HL-60 (cell line): ENCODE results near the gene ANAPC4.
"Not testable (repeated sequence)": the region's sequence is repeated elsewhere in the genome, so short reads cannot be mapped to it uniquely, and the experiment has no call there.

ENCODE experiments used
- DNase-seq, 2 experiments: peaks; one replicate each; pipeline ENCODE4 v3.0.0-alpha.2; 2010 to 2020; ENCODE audit warnings: low read depth in 1 of 2, low spot score in 1 of 2
- H3K27ac ChIP-seq: fragments of 250-450 bp; sonication (Bioruptor Pico); replicated peaks from 2 replicates; pipeline ENCODE4 v1.5.1; 2020; ENCODE audit warnings: mild to moderate bottlenecking, moderate library complexity
- H3K27me3 ChIP-seq: fragments of 250-450 bp; sonication (Bioruptor Pico); 2 replicates; pipeline ENCODE4 v1.5.1; 2021; ENCODE audit warnings: mild to moderate bottlenecking, moderate library complexity; ENCODE audit not compliant: insufficient read depth, poor library complexity, severe bottlenecking
- H3K4me3 ChIP-seq: replicated peaks from 2 replicates; pipeline ENCODE4 v1.5.1; 2011; ENCODE audit warnings: mild to moderate bottlenecking, control low read depth, low read length; ENCODE audit not compliant: insufficient read depth
- CTCF ChIP-seq: IDR thresholded peaks from one replicate; pipeline ENCODE4 v1.5.1; 2011; ENCODE audit warnings: low read length, control low read depth, inconsistent platforms; ENCODE audit not compliant: insufficient read depth
- GABPA ChIP-seq: IDR thresholded peaks from 2 replicates; pipeline ENCODE4 v1.6.1; 2012; ENCODE audit warnings: low read depth
- POLR2AphosphoS5 ChIP-seq: IDR thresholded peaks from 2 replicates; pipeline ENCODE4 v1.6.1; 2012; ENCODE audit warnings: low read depth
- REST ChIP-seq: IDR thresholded peaks from 2 replicates; pipeline ENCODE4 v1.6.1; 2012; ENCODE audit warnings: low read depth; ENCODE audit not compliant: insufficient replicate concordance
- SPI1 ChIP-seq: IDR thresholded peaks from 2 replicates; pipeline ENCODE4 v1.6.1; 2012; ENCODE audit warnings: low read depth, mild to moderate bottlenecking, borderline replicate concordance
- long read RNA-seq: library from polyadenylated mRNA; unstranded; transcript quantifications from one replicate; pipeline ENCODE4 v2.0.0, GENCODE V29; 2020

The ANAPC4 gene
- long read RNA-seq, transcript ANAPC4-201 (29 exons, 2,685 nt): major isoform, 159 of 286 reads
- long read RNA-seq, transcript ANAPC4-210 (29 exons, 2,599 nt): minor isoform, 51 of 286 reads
- long read RNA-seq, partial matches to known transcripts: 25 of 286 reads
- long read RNA-seq, other reads (novel, unspliced or antisense): 51 of 286 reads

- Histone ChIP-seq H3K27me3 (no peaks in the 10 kb centered on the region), H3K27ac (peak within 1 kb of the TSS; percentile 79), H3K4me3 (peak within 1 kb of the TSS; percentile 83)
- TF ChIP-seq SPI1 (no peak), POLR2AphosphoS5 (peak; percentile 75; the same call in 1 of the 2 replicates)
- peak; percentile 86 to 96 for DNase-seq
Observed at GRCh38 chr4:25376754-25377571, at the start of gene ANAPC4. Gene ANAPC4, plus strand, starts transcription at chr4:25377263. Its CDS starts 165 bp downstream, at chr4:25377428.

- not testable (repeated sequence) for H3K4me3 ChIP-seq, H3K27me3 ChIP-seq, H3K27ac ChIP-seq, DNase-seq
Observed at GRCh38 chr4:25328463-25328862, 48.6 kb upstream of the ANAPC4 start.

GRCh38 chr4:25330335-25330734 is 46.7 kb upstream of the ANAPC4 start:
- Histone ChIP-seq H3K4me3 (no peak overlapping the region), H3K27me3 (no peaks in the 10 kb centered on the region), H3K27ac (no peak overlapping the region)
- no peak for DNase-seq
- no peak for TF ChIP-seq REST
- no peak for TF ChIP-seq GABPA
- TF ChIP-seq CTCF: no peak
- TF ChIP-seq POLR2AphosphoS5: no peak
- no peak for TF ChIP-seq SPI1

GRCh38 chr4:25330905-25331808 is 45.9 kb upstream of the ANAPC4 start:
- Histone ChIP-seq H3K27ac (no peak overlapping the region), H3K4me3 (no peak overlapping the region), H3K27me3 (no peaks in the 10 kb centered on the region)
- no peak for DNase-seq
- TF ChIP-seq POLR2AphosphoS5: no peak
- no peak for TF ChIP-seq REST
- no peak for TF ChIP-seq GABPA
- no peak for TF ChIP-seq SPI1
- TF ChIP-seq CTCF: no peak
